K562 (cell line): Measurements from ENCODE around the gene PTH2. TPM values are rescaled to one million over a fixed set of nuclear protein-coding genes. Genes with fewer than 3 reads are reported as not detected.
A peak's percentile ranks its signal among the peaks of the same experiment; 100 is the strongest.

Experiments
- ARID3B ChIP-seq: fragments of 250-450 bp; sonication (Bioruptor Pico); IDR thresholded peaks from 2 replicates; pipeline ENCODE4 v1.4.0; 2020; ENCODE audit warnings: borderline replicate concordance
- ASH1L ChIP-seq: fragments of 450-650 bp; IDR thresholded peaks from 2 replicates; pipeline ENCODE4 v1.6.1; 2018; ENCODE audit warnings: borderline replicate concordance, mild to moderate bottlenecking, low read depth; ENCODE audit not compliant: partially characterized antibody
- ATF1 ChIP-seq, 2 experiments: fragments of 450-650 bp in 1 of 2; IDR thresholded peaks; 2 replicates each; pipeline ENCODE4 v1.6.1; 2016; ENCODE audit warnings: missing compliant biosample characterization in 1 of 2, missing genetic modification characterization in 1 of 2
- ATF2 ChIP-seq: sonication (generic); formaldehyde crosslinking; IDR thresholded peaks from 2 replicates; pipeline ENCODE4 v1.8.1; 2022; ENCODE audit warnings: missing genetic modification reagents
- CREB1 ChIP-seq, 2 experiments: sonication (generic) in 1 of 2; formaldehyde crosslinking in 1 of 2; IDR thresholded peaks; 2 replicates each; pipeline versions ENCODE4 v1.6.1 to v1.8.0; 2012 to 2022; ENCODE audit warnings: inconsistent platforms in 1 of 2, mild to moderate bottlenecking in 1 of 2, missing genetic modification reagents in 1 of 2, moderate library complexity in 1 of 2
- ELF4 ChIP-seq: fragments of 450-650 bp; formaldehyde crosslinking; IDR thresholded peaks from 2 replicates; pipeline ENCODE4 v1.4.0; 2022; ENCODE audit warnings: missing genetic modification characterization
- GTF2B ChIP-seq: IDR thresholded peaks from 2 replicates; pipeline ENCODE4 v1.6.1; 2011; ENCODE audit not compliant: insufficient read length; ENCODE audit errors: extremely low read depth
- LARP7 ChIP-seq: fragments of 450-650 bp; IDR thresholded peaks from 2 replicates; pipeline ENCODE4 v1.6.1; 2016
- MTA1 ChIP-seq: fragments of 450-650 bp; IDR thresholded peaks from 2 replicates; pipeline ENCODE4 v1.6.1; 2017; ENCODE audit warnings: borderline replicate concordance
- NCOA4 ChIP-seq: fragments of 450-650 bp; IDR thresholded peaks from 2 replicates; pipeline ENCODE4 v1.6.1; 2018; ENCODE audit warnings: mild to moderate bottlenecking; ENCODE audit not compliant: partially characterized antibody
- NFYB ChIP-seq: IDR thresholded peaks from 2 replicates; pipeline ENCODE4 v1.6.1; 2011; ENCODE audit warnings: mild to moderate bottlenecking, moderate library complexity; ENCODE audit not compliant: insufficient read length; ENCODE audit errors: extremely low read depth
- PCBP2 ChIP-seq: fragments of 200-400 bp; formaldehyde crosslinking; IDR thresholded peaks from 2 replicates; pipeline ENCODE4 v1.6.1; 2018; ENCODE audit warnings: low read length, low read depth, mild to moderate bottlenecking, moderate library complexity; ENCODE audit not compliant: poor library complexity, severe bottlenecking
- PHF21A ChIP-seq: fragments of 450-650 bp; IDR thresholded peaks from 2 replicates; pipeline ENCODE4 v1.6.1; 2017; ENCODE audit warnings: low read depth, borderline replicate concordance
- SREBF2 ChIP-seq: sonication (generic); formaldehyde crosslinking; IDR thresholded peaks from 2 replicates; pipeline ENCODE4 v1.4.0; 2020; ENCODE audit warnings: mild to moderate bottlenecking, missing genetic modification reagents
- TGIF2 ChIP-seq: sonication (generic); formaldehyde crosslinking; IDR thresholded peaks from 2 replicates; pipeline ENCODE4 v1.8.1; 2022; ENCODE audit warnings: mild to moderate bottlenecking, missing genetic modification reagents, moderate library complexity
- ZNF134 ChIP-seq: fragments of 250-450 bp; sonication (Bioruptor Pico); conservative IDR thresholded peaks from 2 replicates; pipeline ENCODE4 v1.4.0; 2020
- ZNF165 ChIP-seq: fragments of 250-450 bp; sonication (Bioruptor Pico); IDR thresholded peaks from 2 replicates; pipeline ENCODE4 v1.4.0; 2020; ENCODE audit warnings: borderline replicate concordance
- ZNF263 ChIP-seq: sonication (generic); formaldehyde crosslinking; IDR thresholded peaks from 2 replicates; pipeline ENCODE4 v1.8.0; 2022; ENCODE audit warnings: mild to moderate bottlenecking, missing genetic modification reagents, borderline replicate concordance
- ZNF511 ChIP-seq: sonication (generic); formaldehyde crosslinking; IDR thresholded peaks from 2 replicates; pipeline ENCODE4 v1.8.0; 2022; ENCODE audit warnings: mild to moderate bottlenecking, missing genetic modification reagents
- polyA plus RNA-seq, 8 experiments: library from polyadenylated mRNA; depleted of rRNA in 4 of 8; stranded (reverse) in 5 of 8; unstranded in 3 of 8; fragments of >200 nt; fragmentation: Nextera tagmentation in 2 of 8; fragmentation: Illumina TruSeq in 1 of 8; extraction: Ambion mirVana in 2 of 8; extraction: Trizol in 1 of 8; gene quantifications; 2 replicates each; pipeline versions ENCODE4 v1.2.1 to v1.2.3, GENCODE V29; 2011 to 2014; ENCODE audit warnings: inconsistent platforms in 1 of 8, missing spikeins in 1 of 8
- total RNA-seq, 7 experiments: library from RNA; depleted of rRNA in 6 of 7; stranded (reverse); fragments of >200 nt in 6 of 7; fragmentation: Illumina TruSeq in 2 of 7; extraction: Trizol in 2 of 7; gene quantifications; 2 replicates each; pipeline versions ENCODE4 v1.2.1 to v1.2.3, GENCODE V29; 2011 to 2021; ENCODE audit warnings: low replicate concordance in 1 of 7
- TF ChIP-seq, protein P1 (sequence below): sonication (generic); formaldehyde crosslinking; IDR thresholded peaks from 2 replicates; pipeline ENCODE4 v1.8.0; 2022; ENCODE audit warnings: missing genetic modification reagents, mild to moderate bottlenecking, borderline replicate concordance

The PTH2 gene
- total and polyA plus RNA-seq, 9 of the 15 experiments (the other 6 are each of a cell fraction or from before 2014, with no cell fraction given), result 1.3 TPM; not detected in 8

DNA sequence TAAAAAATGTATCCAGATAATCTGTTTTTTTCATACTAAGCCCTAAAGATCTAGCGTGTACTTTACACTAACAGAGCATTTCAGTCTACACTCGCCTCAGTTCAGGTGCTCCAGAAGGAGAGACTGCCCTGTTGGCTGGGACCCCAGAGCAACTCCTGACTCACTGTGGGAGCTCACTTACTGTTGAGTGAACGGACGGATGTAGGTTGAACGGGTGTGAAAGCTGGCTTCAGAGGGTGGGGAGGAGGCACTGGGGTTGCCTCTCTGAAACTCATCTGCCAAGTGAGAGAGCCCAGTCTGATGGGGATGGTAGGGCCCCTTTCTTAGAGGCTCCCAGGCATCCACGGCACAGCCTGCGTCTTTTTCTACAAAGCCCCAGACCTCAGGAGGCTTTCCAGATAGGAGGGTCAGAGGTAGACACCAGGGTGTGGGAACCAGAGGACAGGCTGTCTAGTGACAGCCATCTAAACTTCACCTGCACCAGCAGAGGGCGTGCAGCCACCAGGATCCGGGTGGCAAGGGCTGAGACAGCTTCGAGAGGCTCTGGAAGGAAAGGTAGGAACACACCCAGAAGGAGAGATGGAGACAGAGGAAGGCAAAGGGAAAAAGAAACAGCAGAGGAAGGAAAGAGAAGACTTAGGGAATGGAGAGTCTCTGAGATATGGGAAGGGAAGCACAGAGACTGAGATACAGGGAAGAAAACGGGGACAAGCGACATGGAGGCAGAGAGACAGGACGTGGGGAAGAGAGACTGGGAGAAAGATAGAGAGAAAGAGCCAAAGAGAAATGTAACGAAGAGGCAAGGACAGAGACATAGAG is 31.5 kb downstream of the PTH2 start (continued):
- no peak for TF ChIP-seq ARID3B (CRISPR knock-in tag)
- no peak for TF ChIP-seq GTF2B
- TF ChIP-seq ZNF165 (CRISPR knock-in tag), result no peak
- no peak for TF ChIP-seq ATF2
- no peak for TF ChIP-seq TGIF2 (CRISPR knock-in tag)
- TF ChIP-seq ZNF134 (CRISPR knock-in tag), result no peak
- TF ChIP-seq MTA1, result peak; percentile 55; the same call in 1 of the 2 replicates
- TF ChIP-seq PHF21A, result no peak
- TF ChIP-seq CREB1 (IDR thresholded peaks at IDR 0.05), result no peak
- no peak for TF ChIP-seq CREB1 (CRISPR knock-in tag; IDR thresholded peaks at IDR 0.05)
- no peak for TF ChIP-seq PCBP2
- no peak; the same call in 1 of the 2 replicates for TF ChIP-seq ZNF263 (CRISPR knock-in tag)
- peak; percentile 57 for TF ChIP-seq NCOA4
- TF ChIP-seq SREBF2 (CRISPR knock-in tag), result no peak
- TF ChIP-seq NFYB, result no peak
- TF ChIP-seq, protein P1, sequence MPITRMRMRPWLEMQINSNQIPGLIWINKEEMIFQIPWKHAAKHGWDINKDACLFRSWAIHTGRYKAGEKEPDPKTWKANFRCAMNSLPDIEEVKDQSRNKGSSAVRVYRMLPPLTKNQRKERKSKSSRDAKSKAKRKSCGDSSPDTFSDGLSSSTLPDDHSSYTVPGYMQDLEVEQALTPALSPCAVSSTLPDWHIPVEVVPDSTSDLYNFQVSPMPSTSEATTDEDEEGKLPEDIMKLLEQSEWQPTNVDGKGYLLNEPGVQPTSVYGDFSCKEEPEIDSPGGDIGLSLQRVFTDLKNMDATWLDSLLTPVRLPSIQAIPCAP (CRISPR knock-in tag), result no peak
- peak; percentile 53 for TF ChIP-seq ASH1L
- no peak for TF ChIP-seq ZNF511
- no peak for TF ChIP-seq ATF1 (CRISPR knock-in tag; IDR thresholded peaks at IDR 0.05)
- no peak for TF ChIP-seq ATF1 (tag; IDR thresholded peaks at IDR 0.05)
- TF ChIP-seq LARP7, result peak; percentile 98
- peak; percentile 70; the same call in 1 of the 2 replicates for TF ChIP-seq ELF4 (CRISPR knock-in tag)
